Measurements from ENCODE around the gene MAP4K3.

MAP4K3 gene

DNA sequence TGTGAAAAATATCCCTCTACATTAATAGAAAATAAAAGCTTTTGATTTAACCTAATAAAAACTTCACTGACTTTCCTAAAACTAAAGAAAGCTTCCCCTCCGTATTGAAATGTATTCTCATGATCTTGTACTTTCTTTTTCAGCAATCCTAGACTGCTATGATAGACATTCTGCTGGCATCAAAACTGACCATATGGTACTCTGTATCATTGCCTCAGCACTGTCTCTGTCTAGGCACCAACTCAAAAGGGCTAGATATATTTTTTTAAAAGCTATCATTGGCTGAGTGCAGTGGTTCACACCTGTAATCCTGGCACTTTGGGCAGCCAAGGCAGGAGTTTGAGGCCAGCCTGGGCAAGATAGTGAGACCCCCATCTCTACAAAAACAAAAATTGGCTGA is 226.2 kb downstream of the MAP4K3 start:
- Mint-ChIP-seq H3K9me3 (no peaks in the 10 kb centered on the region), H3K4me3 (no peak overlapping the region)

DNA sequence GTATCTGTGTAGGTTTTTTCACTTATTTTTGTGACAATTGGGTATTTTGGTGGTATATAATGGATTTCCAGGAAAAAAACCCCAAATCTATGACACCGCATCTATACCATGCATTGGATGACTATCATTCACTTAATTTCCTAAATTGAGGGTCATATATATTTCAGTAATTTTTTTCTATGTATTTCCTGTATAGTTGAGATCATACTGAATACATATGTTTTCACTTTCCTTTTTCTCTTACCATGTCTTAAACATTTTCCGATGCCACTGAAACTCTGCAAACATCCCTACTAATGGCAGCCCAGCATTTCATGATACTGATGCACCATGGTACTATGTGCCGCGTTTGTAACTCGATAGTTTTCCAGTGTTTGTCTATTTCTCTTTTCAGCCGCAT is 233.7 kb downstream of the MAP4K3 start:
- H3K4me1 Mint-ChIP-seq, result no peaks in the 10 kb centered on the region
- no peaks in the 10 kb centered on the region for H3K27me3 Mint-ChIP-seq (ENCODE audit: low read depth, poor library complexity)
- no peak overlapping the region for H3K27ac Mint-ChIP-seq
- H3K4me3 Mint-ChIP-seq, result no peak overlapping the region
- TF ChIP-seq, protein P1, sequence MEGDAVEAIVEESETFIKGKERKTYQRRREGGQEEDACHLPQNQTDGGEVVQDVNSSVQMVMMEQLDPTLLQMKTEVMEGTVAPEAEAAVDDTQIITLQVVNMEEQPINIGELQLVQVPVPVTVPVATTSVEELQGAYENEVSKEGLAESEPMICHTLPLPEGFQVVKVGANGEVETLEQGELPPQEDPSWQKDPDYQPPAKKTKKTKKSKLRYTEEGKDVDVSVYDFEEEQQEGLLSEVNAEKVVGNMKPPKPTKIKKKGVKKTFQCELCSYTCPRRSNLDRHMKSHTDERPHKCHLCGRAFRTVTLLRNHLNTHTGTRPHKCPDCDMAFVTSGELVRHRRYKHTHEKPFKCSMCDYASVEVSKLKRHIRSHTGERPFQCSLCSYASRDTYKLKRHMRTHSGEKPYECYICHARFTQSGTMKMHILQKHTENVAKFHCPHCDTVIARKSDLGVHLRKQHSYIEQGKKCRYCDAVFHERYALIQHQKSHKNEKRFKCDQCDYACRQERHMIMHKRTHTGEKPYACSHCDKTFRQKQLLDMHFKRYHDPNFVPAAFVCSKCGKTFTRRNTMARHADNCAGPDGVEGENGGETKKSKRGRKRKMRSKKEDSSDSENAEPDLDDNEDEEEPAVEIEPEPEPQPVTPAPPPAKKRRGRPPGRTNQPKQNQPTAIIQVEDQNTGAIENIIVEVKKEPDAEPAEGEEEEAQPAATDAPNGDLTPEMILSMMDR (IDR thresholded peaks at IDR 0.05), result no peak
- H3K36me3 Mint-ChIP-seq (ENCODE audit: low read depth), result no peaks in the 10 kb centered on the region
- DNase-seq, result no peak
- H3K9me3 Mint-ChIP-seq, result peaks cover 28% of the 10 kb centered on the region

More for the DNA sequence above, 226.2 kb downstream of the MAP4K3 start:
- DNase-seq, result no peak
- Mint-ChIP-seq H3K4me1 (no peaks in the 10 kb centered on the region), H3K27ac (no peak overlapping the region), H3K27me3 (ENCODE audit: low read depth, poor library complexity) (no peaks in the 10 kb centered on the region), H3K36me3 (ENCODE audit: low read depth) (no peaks in the 10 kb centered on the region)
- TF ChIP-seq, protein P1 (IDR thresholded peaks at IDR 0.05), result no peak

DNA sequence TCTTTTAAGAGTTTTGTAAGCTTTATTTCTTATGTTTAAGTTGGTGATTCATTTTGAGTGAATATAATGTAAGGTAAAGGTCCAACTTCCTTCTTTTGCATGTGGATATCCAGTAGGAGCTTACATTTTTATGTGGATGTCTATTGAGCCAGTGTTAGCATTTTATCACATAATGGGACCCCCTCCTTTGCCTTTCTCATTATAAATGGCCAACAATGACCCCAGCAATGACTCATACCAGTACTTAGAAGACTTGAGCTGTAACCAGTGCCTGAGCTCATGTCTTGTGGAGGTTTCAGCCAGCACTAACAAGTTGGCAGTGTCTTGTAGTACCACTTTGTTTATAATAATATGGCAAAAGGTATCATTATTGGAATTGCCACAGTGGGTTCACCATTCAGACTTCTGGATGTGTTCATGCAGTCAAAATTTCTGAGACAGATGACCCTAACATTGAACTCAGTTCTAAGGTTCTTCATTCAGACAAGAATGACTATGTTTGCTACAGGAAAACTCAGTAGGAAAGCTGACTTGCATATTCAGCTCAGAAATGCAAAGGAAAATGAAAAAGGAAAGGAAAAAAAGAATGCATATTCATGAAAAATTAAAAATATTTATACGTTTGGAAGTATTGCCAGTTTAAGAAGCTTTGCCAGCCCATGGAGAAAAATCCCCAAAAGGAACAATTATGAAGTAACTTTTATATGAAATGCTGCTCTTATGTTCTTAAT is 234.3 kb downstream of the MAP4K3 start:
- DNase-seq, result no peak
- Mint-ChIP-seq H3K27me3 (ENCODE audit: low read depth, poor library complexity) (no peaks in the 10 kb centered on the region), H3K9me3 (peaks cover 28% of the 10 kb centered on the region), H3K36me3 (ENCODE audit: low read depth) (no peaks in the 10 kb centered on the region), H3K4me3 (no peak overlapping the region), H3K27ac (no peak overlapping the region), H3K4me1 (no peaks in the 10 kb centered on the region)
- TF ChIP-seq, protein P1 (IDR thresholded peaks at IDR 0.05), result no peak
